SU-DHL-6 (cell line): ENCODE results near the gene KRTDAP.

Source experiments
- H2AFZ ChIP-seq: fragments of 200-600 bp; sonication (generic); 2 replicates; pipeline ENCODE4 v1.6.1; 2014; ENCODE audit warnings: low read depth, mild to moderate bottlenecking, moderate library complexity, mixed read lengths, antibody characterized with exemption, low read length; ENCODE audit not compliant: severe bottlenecking
- H3F3A ChIP-seq: fragments of 200-600 bp; shearing (Covaris generic); 2 replicates; pipeline ENCODE4 v1.6.0; 2016; ENCODE audit warnings: antibody characterized with exemption, mild to moderate bottlenecking; ENCODE audit not compliant: insufficient read depth
- H3K27ac ChIP-seq: fragments of 200-600 bp; sonication (generic); 2 replicates; pipeline ENCODE4 v1.5.1; 2016; ENCODE audit warnings: low read depth, mild to moderate bottlenecking, low read length, moderate library complexity, mixed read lengths
- H3K27me3 ChIP-seq: fragments of 200-600 bp; sonication (generic), shearing (Covaris generic); 2 replicates; pipeline ENCODE4 v1.6.0; 2014; ENCODE audit warnings: mild to moderate bottlenecking, low read length
- H3K36me3 ChIP-seq: fragments of 200-600 bp; sonication (generic); 2 replicates; pipeline ENCODE4 v1.6.1; 2014; ENCODE audit warnings: mild to moderate bottlenecking, low read length, mixed read lengths
- H3K4me2 ChIP-seq: fragments of 300-600, 200-600 bp; shearing (Covaris generic), sonication (generic); 2 replicates; pipeline ENCODE4 v1.6.0; 2014; ENCODE audit warnings: low read length, low read depth, mild to moderate bottlenecking; ENCODE audit not compliant: poor library complexity, severe bottlenecking
- H3K4me3 ChIP-seq: fragments of 200-600 bp; sonication (generic); 2 replicates; pipeline ENCODE4 v1.5.1; 2014; ENCODE audit warnings: antibody characterized with exemption, low read length, mild to moderate bottlenecking, mixed read lengths; ENCODE audit not compliant: insufficient read depth, poor library complexity, severe bottlenecking
- H3K79me2 ChIP-seq: fragments of 200-600 bp; sonication (generic); 2 replicates; pipeline ENCODE4 v1.6.1; 2014; ENCODE audit warnings: mild to moderate bottlenecking, low read length, moderate library complexity; ENCODE audit not compliant: insufficient read depth
- H3K9ac ChIP-seq: fragments of 200-600 bp; sonication (generic); 2 replicates; pipeline ENCODE4 v1.7.0; 2014; ENCODE audit warnings: mild to moderate bottlenecking, low read length
- H3K9me2 ChIP-seq: fragments of 200-600 bp; sonication (generic); replicated peaks from 2 replicates; pipeline ENCODE4 v1.6.1; 2014; ENCODE audit warnings: low read length; ENCODE audit not compliant: insufficient read depth
- H3K9me3 ChIP-seq: fragments of 200-600 bp; sonication (generic); 2 replicates; pipeline ENCODE4 v1.6.1; 2014; ENCODE audit warnings: low read length, mixed read lengths; ENCODE audit not compliant: insufficient read depth
- H4K20me1 ChIP-seq: fragments of 200-600 bp; sonication (generic); 2 replicates; pipeline ENCODE4 v1.6.1; 2014; ENCODE audit warnings: low read depth, mild to moderate bottlenecking, antibody characterized with exemption, low read length, moderate library complexity, mixed read lengths
- CTCF ChIP-seq: fragments of 200-600 bp; sonication (generic); IDR thresholded peaks from one replicate; pipeline ENCODE4 v1.5.1; 2017; ENCODE audit warnings: antibody characterized with exemption, mild to moderate bottlenecking, low read length, moderate library complexity; ENCODE audit not compliant: insufficient read depth, poor library complexity, severe bottlenecking
- EZH2phosphoT487 ChIP-seq: fragments of 200-600 bp; sonication (generic), shearing (Covaris generic); conservative IDR thresholded peaks from 2 replicates; pipeline ENCODE4 v1.6.1; 2018; ENCODE audit warnings: mild to moderate bottlenecking, antibody characterized with exemption, low read length, moderate library complexity, mixed read lengths

Gene KRTDAP

GRCh38 chr19:35531291-35531690 is 41.0 kb upstream of the KRTDAP start:
- Histone ChIP-seq H3K9me3 (no peaks in the 10 kb centered on the region), H2AFZ (no peak overlapping the region), H3K27me3 (no peaks in the 10 kb centered on the region)

GRCh38 chr19:35529241-35530218 is 39.3 kb upstream of the KRTDAP start:
- Histone ChIP-seq H2AFZ (no peak overlapping the region), H3K36me3 (no peaks in the 10 kb centered on the region), H3K9ac (no peak overlapping the region), H3K4me2 (no peak overlapping the region), H3K79me2 (no peaks in the 10 kb centered on the region), H3K9me3 (no peaks in the 10 kb centered on the region), H3K27me3 (no peaks in the 10 kb centered on the region), H3K9me2 (no peaks in the 10 kb centered on the region), H3K27ac (no peak overlapping the region), H3F3A (no peaks in the 10 kb centered on the region), H3K4me3 (no peak overlapping the region), H4K20me1 (no peaks in the 10 kb centered on the region)
- TF ChIP-seq EZH2phosphoT487, result no peak
- TF ChIP-seq CTCF, result no peak

More at GRCh38 chr19:35531291-35531690, 41.0 kb upstream of the KRTDAP start:
- Histone ChIP-seq H3K4me2 (no peak overlapping the region), H3K27ac (no peak overlapping the region), H3K79me2 (no peaks in the 10 kb centered on the region), H3K4me3 (no peak overlapping the region), H3F3A (no peaks in the 10 kb centered on the region), H3K9ac (no peak overlapping the region), H4K20me1 (no peaks in the 10 kb centered on the region), H3K9me2 (no peaks in the 10 kb centered on the region), H3K36me3 (no peaks in the 10 kb centered on the region)
- TF ChIP-seq CTCF, result no peak
- TF ChIP-seq EZH2phosphoT487, result no peak

- Histone ChIP-seq H3K9me3 (no peaks in the 10 kb centered on the region), H3K9me2 (no peaks in the 10 kb centered on the region), H3K27me3 (no peaks in the 10 kb centered on the region), H3K4me2 (no peak within 1 kb of the TSS), H3K27ac (no peak within 1 kb of the TSS), H4K20me1 (no peaks in the 10 kb centered on the region), H3F3A (no peaks in the 10 kb centered on the region), H3K9ac (no peak within 1 kb of the TSS), H2AFZ (no peak within 1 kb of the TSS), H3K4me3 (no peak within 1 kb of the TSS), H3K79me2 (no peaks in the 10 kb centered on the region), H3K36me3 (no peaks in the 10 kb centered on the region)
- TF ChIP-seq EZH2phosphoT487 (no peak), CTCF (no peak)
These were observed 38.2 kb upstream of the KRTDAP start, which contains the start of gene SBSN for GRCh38 chr19:35528218-35529038. SBSN (minus strand) TSS chr19:35528311; CDS start chr19:35528281, 30 bp downstream.
